H1 (cell line): ENCODE measurements around the gene SFRP2. TPM values are rescaled to one million over a fixed set of nuclear protein-coding genes. Genes with fewer than 3 reads are reported as not detected.

Source experiments
- CTCF ChIA-PET: fragments of 300-600 bp; sonication (Branson Sonifier 250); formaldehyde crosslinking; loops from one replicate; lab custom pipeline; 2021; ENCODE audit not compliant: partially characterized antibody; lab: Charles Lee
- POLR2A ChIA-PET: fragments of 300-600 bp; sonication (Branson Sonifier 250); formaldehyde crosslinking; loops from one replicate; lab custom pipeline; 2021; ENCODE audit warnings: inconsistent platforms; ENCODE audit not compliant: partially characterized antibody; lab: Charles Lee
- DNase-seq, 2 experiments: peaks; one replicate each; pipeline versions ENCODE4 v3.0.0 to v3.0.0-alpha.2; 2010 to 2022; ENCODE audit warnings: low spot score in 2 of 2, low read depth in 1 of 2, mixed read lengths in 1 of 2
- FAIRE-seq: peaks from 2 replicates; lab custom pipeline; 2011; peaks lifted over from hg19 to GRCh38; lab: Jason Lieb, UNC
- H2AFZ ChIP-seq: 2 replicates; pipeline ENCODE4 v1.8.1; 2012; ENCODE audit warnings: low read length, inconsistent platforms
- H2AK5ac ChIP-seq: 2 replicates; pipeline ENCODE4 v1.6.1; 2013; ENCODE audit warnings: low read depth, low read length
- H2BK120ac ChIP-seq: replicated peaks from 2 replicates; pipeline ENCODE3; 2013; ENCODE audit warnings: low read depth, low read length, inconsistent platforms
- H2BK12ac ChIP-seq: 2 replicates; pipeline ENCODE4 v1.6.1; 2013; ENCODE audit warnings: low read depth, low read length
- H2BK15ac ChIP-seq: 2 replicates; pipeline ENCODE4 v1.6.1; 2013; ENCODE audit warnings: low read length
- H2BK20ac ChIP-seq: 2 replicates; pipeline ENCODE4 v1.6.1; 2013; ENCODE audit warnings: low read length
- H2BK5ac ChIP-seq: 2 replicates; pipeline ENCODE4 v1.6.1; 2013; ENCODE audit warnings: low read depth, low read length
- H3K14ac ChIP-seq: 2 replicates; pipeline ENCODE4 v1.6.1; 2013; ENCODE audit warnings: inconsistent platforms; ENCODE audit not compliant: insufficient read length
- H3K18ac ChIP-seq: 2 replicates; pipeline ENCODE4 v1.6.1; 2013; ENCODE audit warnings: low read length; ENCODE audit errors: extremely low read depth
- H3K23ac ChIP-seq: 2 replicates; pipeline ENCODE4 v1.6.1; 2013; ENCODE audit warnings: inconsistent platforms; ENCODE audit not compliant: insufficient read length
- H3K23me2 ChIP-seq: 2 replicates; pipeline ENCODE4 v1.6.1; 2013; ENCODE audit warnings: low read depth, low read length
- H3K27ac ChIP-seq: 2 replicates; pipeline ENCODE4 v1.6.1; 2011; ENCODE audit warnings: low read depth, low read length, inconsistent platforms
- H3K27me3 ChIP-seq, 4 experiments: replicated peaks in 1 of 4; 1 replicate in 1 of 4; 2 replicates in 3 of 4; pipeline versions ENCODE4 v1.6.1 to v1.8.1; 2011 to 2013; ENCODE audit warnings: low read length in 3 of 4, mild to moderate bottlenecking in 3 of 4, inconsistent platforms in 2 of 4, mixed read lengths in 2 of 4, moderate library complexity in 1 of 4; ENCODE audit not compliant: control insufficient read depth in 3 of 4, insufficient read depth in 3 of 4; ENCODE audit errors: extremely low read depth in 1 of 4
- H3K36me3 ChIP-seq, 4 experiments: 2 replicates each; pipeline versions ENCODE4 v1.6.1 to v1.8.1; 2011 to 2013; ENCODE audit warnings: mild to moderate bottlenecking in 4 of 4, low read length in 3 of 4, moderate library complexity in 2 of 4, control low read depth in 1 of 4, inconsistent platforms in 1 of 4; ENCODE audit not compliant: insufficient read depth in 4 of 4, control insufficient read depth in 2 of 4
- H3K4ac ChIP-seq: replicated peaks from 2 replicates; pipeline ENCODE3; 2013; ENCODE audit warnings: low read length, low read depth, mixed read lengths, inconsistent platforms; ENCODE audit not compliant: insufficient read length
- H3K4me1 ChIP-seq, 4 experiments: replicated peaks in 1 of 4; 1 replicate in 1 of 4; 2 replicates in 3 of 4; pipeline versions ENCODE4 v1.6.1 to v1.8.1; 2011 to 2013; ENCODE audit warnings: low read length in 3 of 4, inconsistent platforms in 2 of 4, mixed read lengths in 1 of 4; ENCODE audit not compliant: insufficient read depth in 4 of 4, control insufficient read depth in 3 of 4
- H3K4me2 ChIP-seq, 2 experiments: 2 replicates each; pipeline versions ENCODE4 v1.6.1 to v1.8.1; 2011 to 2013; ENCODE audit warnings: low read depth in 2 of 2, low read length in 2 of 2, control low read depth in 1 of 2, inconsistent platforms in 1 of 2, mild to moderate bottlenecking in 1 of 2; ENCODE audit not compliant: insufficient read depth in 1 of 2
- H3K4me3 ChIP-seq, 4 experiments: fragments of 200-600, 300-600 bp in 1 of 4; sonication (generic), shearing (Covaris generic), sonication (Bioruptor Twin) in 1 of 4; 2 replicates each; pipeline versions ENCODE4 v1.5.1 to v1.8.1; 2011 to 2016; ENCODE audit warnings: low read length in 4 of 4, low read depth in 3 of 4, control low read depth in 2 of 4, inconsistent platforms in 2 of 4, mild to moderate bottlenecking in 2 of 4, mixed read lengths in 1 of 4, moderate library complexity in 1 of 4; ENCODE audit not compliant: insufficient read depth in 2 of 4; ENCODE audit errors: extremely low read depth in 1 of 4
- H3K56ac ChIP-seq: replicated peaks from 2 replicates; pipeline ENCODE3; 2013; ENCODE audit warnings: low read depth, mild to moderate bottlenecking, mixed read lengths, low read length, inconsistent platforms; ENCODE audit not compliant: insufficient read length
- H3K79me1 ChIP-seq: 2 replicates; pipeline ENCODE4 v1.6.1; 2013; ENCODE audit warnings: low read depth, low read length, control low read depth
- H3K79me2 ChIP-seq, 2 experiments: 2 replicates each; pipeline versions ENCODE4 v1.6.1 to v1.8.1; 2012 to 2013; ENCODE audit warnings: low read length in 2 of 2, mild to moderate bottlenecking in 2 of 2, inconsistent platforms in 1 of 2; ENCODE audit not compliant: insufficient read depth in 2 of 2, control insufficient read depth in 1 of 2
- H3K9ac ChIP-seq, 4 experiments: replicated peaks in 1 of 4; 1 replicate in 1 of 4; 2 replicates in 3 of 4; pipeline versions ENCODE4 v1.6.1 to v1.8.1; 2011 to 2013; ENCODE audit warnings: low read depth in 3 of 4, low read length in 3 of 4, control low read depth in 2 of 4, mild to moderate bottlenecking in 2 of 4, moderate library complexity in 2 of 4, inconsistent platforms in 1 of 4; ENCODE audit errors: extremely low read depth in 1 of 4
- H3K9me3 ChIP-seq, 2 experiments: 2 replicates each; pipeline versions ENCODE4 v1.6.1 to v1.8.1; 2012 to 2013; ENCODE audit warnings: mild to moderate bottlenecking in 2 of 2, moderate library complexity in 2 of 2, control low read depth in 1 of 2, inconsistent platforms in 1 of 2, low read depth in 1 of 2, low read length in 1 of 2, mixed read lengths in 1 of 2; ENCODE audit not compliant: insufficient read depth in 2 of 2
- H4K20me1 ChIP-seq, 2 experiments: replicated peaks in 1 of 2; 2 replicates each; pipeline versions ENCODE3 to v1.8.1; 2011 to 2013; ENCODE audit warnings: inconsistent platforms in 2 of 2, low read length in 2 of 2, mild to moderate bottlenecking in 1 of 2; ENCODE audit not compliant: insufficient read depth in 2 of 2, control insufficient read depth in 1 of 2
- H4K5ac ChIP-seq: 2 replicates; pipeline ENCODE4 v1.6.1; 2013; ENCODE audit warnings: low read length, low read depth, mixed read lengths, inconsistent platforms; ENCODE audit not compliant: insufficient read length
- H4K8ac ChIP-seq: 2 replicates; pipeline ENCODE4 v1.8.0; 2013; ENCODE audit warnings: mild to moderate bottlenecking, moderate library complexity, low read length, inconsistent platforms; ENCODE audit not compliant: insufficient read depth; ENCODE audit errors: extremely low read depth
- H4K91ac ChIP-seq: replicated peaks from 2 replicates; pipeline ENCODE3; 2013; ENCODE audit warnings: low read length, mixed read lengths, inconsistent platforms; ENCODE audit not compliant: insufficient read length
- CBX5 ChIP-seq: fragments of 300-800, 300-1000 bp; sonication (generic); IDR thresholded peaks from 2 replicates; pipeline ENCODE4 v1.7.1; 2016; ENCODE audit warnings: antibody characterized with exemption, low read length, low read depth
- EP300 ChIP-seq, 2 experiments: IDR thresholded peaks; 1 replicate in 1 of 2; 2 replicates in 1 of 2; pipeline ENCODE4 v1.6.1; 2011 to 2012; ENCODE audit warnings: low read depth in 2 of 2, low read length in 2 of 2, mild to moderate bottlenecking in 2 of 2, borderline replicate concordance in 1 of 2, inconsistent platforms in 1 of 2, moderate library complexity in 1 of 2
- GTF2F1 ChIP-seq: IDR thresholded peaks from 2 replicates; pipeline ENCODE4 v1.6.1; 2012; ENCODE audit warnings: low read depth, low read length, improper control_type of control experiment, borderline replicate concordance
- JUND ChIP-seq: IDR thresholded peaks from 2 replicates; pipeline ENCODE4 v1.6.1; 2011; ENCODE audit warnings: mild to moderate bottlenecking, improper control_type of control experiment, low read length
- MAX ChIP-seq: IDR thresholded peaks from 2 replicates; pipeline ENCODE4 v1.6.1; 2012; ENCODE audit warnings: inconsistent platforms
- POLR2AphosphoS5 ChIP-seq: IDR thresholded peaks from 2 replicates; pipeline ENCODE4 v1.6.1; 2011; ENCODE audit warnings: low read depth, low read length
- RXRA ChIP-seq: IDR thresholded peaks from 2 replicates; pipeline ENCODE4 v1.6.1; 2011; ENCODE audit warnings: low read depth, mild to moderate bottlenecking, low read length, moderate library complexity; ENCODE audit not compliant: insufficient read depth
- TEAD4 ChIP-seq: IDR thresholded peaks from 2 replicates; pipeline ENCODE4 v1.6.1; 2012; ENCODE audit warnings: low read depth, low read length, inconsistent platforms, mixed read lengths
- WGBS, 2 experiments: shearing (Covaris generic) in 1 of 2; methylation state at CpG; one replicate each; pipeline versions ENCODE4 v1.1.6 to v1.1.7; 2013 to 2015; ENCODE audit warnings: low lambda C conversion rate in 2 of 2, mixed read lengths in 2 of 2, inconsistent platforms in 1 of 2, low coverage in 1 of 2, missing lambda C conversion rate in 1 of 2; ENCODE audit not compliant: insufficient replicate concordance in 2 of 2, insufficient coverage in 1 of 2, insufficient read length in 1 of 2; ENCODE audit errors: extremely low coverage in 1 of 2, missing lambda C conversion rate in 1 of 2; 5-methylcytosine and 5-hydroxymethylcytosine counted together
- polyA plus RNA-seq, 7 experiments: library from polyadenylated mRNA; depleted of rRNA in 3 of 7; stranded (reverse) in 5 of 7; unstranded in 2 of 7; fragments of >200 nt in 5 of 7; fragments of 200-250 nt in 2 of 7; gene quantifications; 1 replicate in 5 of 7; 2 replicates in 1 of 7; 4 replicates in 1 of 7; pipeline versions ENCODE4 v1.2.1 to v1.2.3, GENCODE V29; 2011 to 2013; ENCODE audit warnings: missing spikeins in 2 of 7, mixed read lengths in 2 of 7
- total RNA-seq: library from RNA; stranded (reverse); fragmentation: NEBNext Ultra II Directional; extraction: Animal tissue kit (Norgen Biotek cat#: 25700); gene quantifications from 2 replicates; pipeline ENCODE4 v1.2.1, GENCODE V29; 2021

Gene SFRP2
- total and polyA plus RNA-seq, 2 of the 8 experiments (the other 6 are each of a cell fraction or from before 2014, with no cell fraction given) = 108 to 342 TPM

DNA sequence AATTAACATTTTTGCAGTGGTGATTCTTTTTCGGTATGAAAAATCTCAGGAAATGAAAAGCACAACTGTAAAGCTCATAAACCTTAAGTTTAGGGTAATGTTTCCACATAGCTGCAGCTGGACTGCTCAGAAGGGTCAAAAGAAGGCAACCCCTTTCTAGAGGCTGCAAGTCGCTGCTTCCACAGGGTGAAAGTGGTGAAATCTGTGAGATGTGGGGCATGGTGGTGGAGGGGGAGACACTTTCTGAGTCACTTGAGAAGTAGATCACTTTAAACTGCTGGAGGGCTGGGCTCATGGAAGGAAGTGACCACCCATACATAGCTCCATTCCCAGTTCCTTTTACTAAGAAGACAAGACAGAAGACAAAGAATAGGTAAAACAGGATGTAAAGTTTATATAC lies 8.7 kb downstream of the SFRP2 start:
- Histone ChIP-seq H2BK5ac (no peak overlapping the region), H3K9ac (no peak overlapping the region), H2BK120ac (no peak overlapping the region), H4K8ac (no peak overlapping the region), H2BK15ac (no peak overlapping the region), H3K4me1 (peaks cover 0 to 19% (median 7%) of the 10 kb centered on the region in 4 experiments; a peak in 4 of 7 replicates), H4K91ac (no peak overlapping the region), H3K79me2 (peaks cover 0 to 19% of the 10 kb centered on the region in 2 experiments; a peak in 2 of 4 replicates), H3K36me3 (peaks cover 8 to 48% (median 37%) of the 10 kb centered on the region in 4 experiments), H3K14ac (no peak overlapping the region), H2AK5ac (no peak overlapping the region), H4K20me1 (peaks cover 3 to 19% of the 10 kb centered on the region in 2 experiments), H3K4ac (no peak overlapping the region), H3K23me2 (no peaks in the 10 kb centered on the region), H3K23ac (no peak overlapping the region), H4K5ac (no peak overlapping the region), H3K27me3 (no peaks in the 10 kb centered on the region), H3K56ac (no peak overlapping the region), H3K79me1 (no peaks in the 10 kb centered on the region), H2BK20ac (no peak overlapping the region), H3K9me3 (0 out of 4 replicates have a peak, but pooled peaks cover 0 to 3% of the 10 kb centered on the region in 2 experiments), H3K4me3 (no peak overlapping the region), H3K27ac (no peak overlapping the region), H2AFZ (no peak overlapping the region), H3K18ac (no peak overlapping the region), H3K4me2 (no peak overlapping the region), H2BK12ac (no peak overlapping the region)
- DNase-seq = no peak
- no peak for TF ChIP-seq RXRA
- no peak for TF ChIP-seq JUND
- no peak for TF ChIP-seq MAX
- no peak for TF ChIP-seq GTF2F1
- no peak for TF ChIP-seq CBX5
- TF ChIP-seq TEAD4 = no peak
- 0 out of 2 replicates have a peak, but pooled peaks have one; percentile 57 for TF ChIP-seq POLR2AphosphoS5
- TF ChIP-seq EP300 (IDR thresholded peaks at IDR 0.05; ENCODE audit: borderline replicate concordance in 1 of 2, low read depth in 2 of 2, low read length in 2 of 2) = no peak
- FAIRE-seq = no peak
- ChIA-PET POLR2A (interaction anchor here (0.8 to 3.6 kb wide), 10 partner anchors 10 to 50 kb away, joined by 3 to 77 read pairs (median 5); partner anchors contain the start of gene SFRP2), CTCF (interaction anchor here (0.8 to 5.8 kb wide), 11 partner anchors 12 to 726 kb away, joined by 3 to 48 read pairs (median 3); no protein-coding TSS in a partner anchor)
- WGBS, 2 experiments = 80% methylated on average over 2 of the region's 2 CpGs; no CpG with 5 or more reads in 1 of the 2 experiments
